Endothelial cell (in vitro differentiated cells): Measurements from ENCODE around the gene PRKAR1A. TPM values are rescaled to one million over a fixed set of nuclear protein-coding genes. Genes with fewer than 3 reads are reported as not detected.
"Not testable (repeated sequence)": the region's sequence is repeated elsewhere in the genome, so short reads cannot be mapped to it uniquely, and the experiment has no call there.

Source experiments
- DNase-seq: peaks from one replicate; pipeline ENCODE4 v3.0.0; 2021; ENCODE audit warnings: low spot score
- H3K27ac Mint-ChIP-seq: one replicate; pipeline ENCODE4 v1.8.0; 2021; ENCODE audit warnings: mixed read lengths, inconsistent platforms; ENCODE audit not compliant: unreplicated experiment
- H3K27me3 Mint-ChIP-seq: one replicate; pipeline ENCODE4 v1.8.0; 2021; ENCODE audit warnings: mild to moderate bottlenecking, moderate library complexity, mixed read lengths, inconsistent platforms; ENCODE audit not compliant: unreplicated experiment
- H3K36me3 Mint-ChIP-seq: one replicate; pipeline ENCODE4 v1.8.0; 2021; ENCODE audit warnings: mild to moderate bottlenecking, low read depth, mixed read lengths, inconsistent platforms; ENCODE audit not compliant: unreplicated experiment
- H3K4me1 Mint-ChIP-seq: one replicate; pipeline ENCODE4 v1.8.0; 2021; ENCODE audit warnings: mild to moderate bottlenecking, mixed read lengths, inconsistent platforms; ENCODE audit not compliant: unreplicated experiment
- H3K4me3 Mint-ChIP-seq: one replicate; pipeline ENCODE4 v1.8.0; 2021; ENCODE audit warnings: mild to moderate bottlenecking, mixed read lengths, inconsistent platforms; ENCODE audit not compliant: unreplicated experiment
- H3K9me3 Mint-ChIP-seq: one replicate; pipeline ENCODE4 v1.8.0; 2021; ENCODE audit warnings: mixed read lengths, inconsistent platforms; ENCODE audit not compliant: unreplicated experiment
- total RNA-seq: library from RNA; stranded (reverse); fragmentation: NEBNext Ultra II Directional; extraction: Animal tissue kit (Norgen Biotek cat#: 25700); gene quantifications from one replicate; pipeline ENCODE4 v1.2.1, GENCODE V29; 2021; ENCODE audit not compliant: unreplicated experiment
- TF ChIP-seq, protein P1 (sequence below): fragments of 200-600 bp; sonication (generic); IDR thresholded peaks from one replicate; pipeline ENCODE4 v1.5.0; 2021; ENCODE audit warnings: antibody characterized with exemption; ENCODE audit not compliant: unreplicated experiment

Gene PRKAR1A
- total RNA-seq, 1 donor from 2014 or later: 248 TPM

GRCh38 chr17:68581863-68582645, 69.8 kb downstream of the PRKAR1A start:
- Mint-ChIP-seq H3K4me3 (no peak overlapping the region), H3K4me1 (no peaks in the 10 kb centered on the region), H3K9me3 (no peaks in the 10 kb centered on the region), H3K27ac (no peak overlapping the region), H3K27me3 (peaks cover 6% of the 10 kb centered on the region), H3K36me3 (no peaks in the 10 kb centered on the region)
- DNase-seq: no peak
- TF ChIP-seq, protein P1, sequence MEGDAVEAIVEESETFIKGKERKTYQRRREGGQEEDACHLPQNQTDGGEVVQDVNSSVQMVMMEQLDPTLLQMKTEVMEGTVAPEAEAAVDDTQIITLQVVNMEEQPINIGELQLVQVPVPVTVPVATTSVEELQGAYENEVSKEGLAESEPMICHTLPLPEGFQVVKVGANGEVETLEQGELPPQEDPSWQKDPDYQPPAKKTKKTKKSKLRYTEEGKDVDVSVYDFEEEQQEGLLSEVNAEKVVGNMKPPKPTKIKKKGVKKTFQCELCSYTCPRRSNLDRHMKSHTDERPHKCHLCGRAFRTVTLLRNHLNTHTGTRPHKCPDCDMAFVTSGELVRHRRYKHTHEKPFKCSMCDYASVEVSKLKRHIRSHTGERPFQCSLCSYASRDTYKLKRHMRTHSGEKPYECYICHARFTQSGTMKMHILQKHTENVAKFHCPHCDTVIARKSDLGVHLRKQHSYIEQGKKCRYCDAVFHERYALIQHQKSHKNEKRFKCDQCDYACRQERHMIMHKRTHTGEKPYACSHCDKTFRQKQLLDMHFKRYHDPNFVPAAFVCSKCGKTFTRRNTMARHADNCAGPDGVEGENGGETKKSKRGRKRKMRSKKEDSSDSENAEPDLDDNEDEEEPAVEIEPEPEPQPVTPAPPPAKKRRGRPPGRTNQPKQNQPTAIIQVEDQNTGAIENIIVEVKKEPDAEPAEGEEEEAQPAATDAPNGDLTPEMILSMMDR: no peak

DNA sequence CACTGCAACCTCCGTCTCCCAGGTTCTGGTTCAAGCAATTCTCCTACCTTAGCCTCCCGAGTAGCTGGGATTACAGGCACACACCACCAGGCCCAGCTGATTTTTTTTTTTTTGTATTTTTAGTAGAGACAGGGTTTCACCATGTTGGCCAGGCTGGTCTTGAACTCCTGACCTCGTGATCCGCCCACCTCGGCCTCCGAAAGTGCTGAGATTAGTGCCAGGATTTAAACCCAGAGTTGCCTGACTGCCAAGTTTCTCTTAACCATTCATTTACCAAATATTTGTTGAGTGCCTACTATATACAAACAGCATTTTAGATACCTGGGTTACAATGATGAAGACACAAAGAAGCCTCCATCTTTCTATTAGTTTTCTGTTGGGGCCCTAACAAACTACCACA, 70.6 kb downstream of the PRKAR1A start:
- not testable (repeated sequence) for H3K36me3 Mint-ChIP-seq, H3K4me1 Mint-ChIP-seq, H3K4me3 Mint-ChIP-seq, H3K27me3 Mint-ChIP-seq, H3K9me3 Mint-ChIP-seq, H3K27ac Mint-ChIP-seq, DNase-seq

GRCh38 chr17:68584581-68585303, 72.5 kb downstream of the PRKAR1A start:
- H3K36me3 Mint-ChIP-seq: peaks cover 5% of the 10 kb centered on the region
- peaks cover 6% of the 10 kb centered on the region for H3K27me3 Mint-ChIP-seq
- H3K27ac Mint-ChIP-seq: no peak overlapping the region
- no peak for DNase-seq
- H3K4me1 Mint-ChIP-seq: no peaks in the 10 kb centered on the region
- TF ChIP-seq, protein P1: no peak
- no peak overlapping the region for H3K4me3 Mint-ChIP-seq
- H3K9me3 Mint-ChIP-seq: no peaks in the 10 kb centered on the region

- Mint-ChIP-seq H3K27ac (no peak overlapping the region), H3K36me3 (peaks cover 5% of the 10 kb centered on the region), H3K9me3 (no peaks in the 10 kb centered on the region), H3K4me3 (no peak overlapping the region), H3K27me3 (peaks cover 6% of the 10 kb centered on the region), H3K4me1 (no peaks in the 10 kb centered on the region)
- no peak for DNase-seq
- TF ChIP-seq, protein P1: no peak
Measured at GRCh38 chr17:68585643-68586042, 73.4 kb downstream of the PRKAR1A start.

DNA sequence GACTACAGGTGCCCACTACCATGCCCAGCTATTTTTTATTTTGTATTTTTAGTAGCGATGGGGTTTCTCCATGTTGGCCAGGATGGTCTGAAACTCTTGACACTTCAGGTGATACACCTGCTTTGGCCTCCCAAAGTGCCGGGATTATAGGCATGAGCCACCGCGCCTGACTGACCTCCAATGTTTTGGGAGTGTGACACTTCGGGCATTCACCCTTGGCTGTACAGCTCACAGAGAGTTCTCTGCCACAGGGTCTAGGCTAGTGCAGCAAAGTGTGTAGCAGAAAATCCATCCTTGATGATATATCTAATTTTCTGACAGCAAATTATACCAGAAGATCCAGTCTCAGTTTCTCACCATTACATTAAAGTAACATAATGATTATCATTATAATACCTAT, 74.8 kb downstream of the PRKAR1A start:
- Mint-ChIP-seq H3K9me3 (no peaks in the 10 kb centered on the region), H3K27ac (no peak overlapping the region), H3K4me1 (no peaks in the 10 kb centered on the region), H3K27me3 (peaks cover 3% of the 10 kb centered on the region), H3K4me3 (no peak overlapping the region), H3K36me3 (peaks cover 5% of the 10 kb centered on the region)
- TF ChIP-seq, protein P1: no peak
- DNase-seq: no peak
